Epithelial cell of alveolus of lung (primary cell): ENCODE measurements around the gene TMEFF2. TPM values are rescaled to one million over a fixed set of nuclear protein-coding genes. Genes with fewer than 3 reads are reported as not detected.

Experiments
- total RNA-seq: library from RNA; depleted of rRNA; stranded (reverse); fragments of >200 nt; gene quantifications from 2 replicates; pipeline ENCODE4 v1.2.1, GENCODE V29; 2015

Gene TMEFF2
- total RNA-seq: 0.96 and 1.6 TPM in 2 replicates

GRCh38 chr2:192194866-192195547 lies at the start of gene TMEFF2:
Gene TMEFF2, minus strand, starts transcription at chr2:192194933. Its CDS starts 409 bp downstream, at chr2:192194524.

